GM19025 (cell line): ENCODE measurements around the gene TNFRSF14.

Experiments used
- ATAC-seq: cut with Tn5 transposase; IDR thresholded peaks from one replicate; pipeline ENCODE4 v1.9.1; 2021; ENCODE audit warnings: mild to moderate bottlenecking, low read depth, moderate library complexity; ENCODE audit not compliant: unreplicated experiment

TNFRSF14 gene

DNA sequence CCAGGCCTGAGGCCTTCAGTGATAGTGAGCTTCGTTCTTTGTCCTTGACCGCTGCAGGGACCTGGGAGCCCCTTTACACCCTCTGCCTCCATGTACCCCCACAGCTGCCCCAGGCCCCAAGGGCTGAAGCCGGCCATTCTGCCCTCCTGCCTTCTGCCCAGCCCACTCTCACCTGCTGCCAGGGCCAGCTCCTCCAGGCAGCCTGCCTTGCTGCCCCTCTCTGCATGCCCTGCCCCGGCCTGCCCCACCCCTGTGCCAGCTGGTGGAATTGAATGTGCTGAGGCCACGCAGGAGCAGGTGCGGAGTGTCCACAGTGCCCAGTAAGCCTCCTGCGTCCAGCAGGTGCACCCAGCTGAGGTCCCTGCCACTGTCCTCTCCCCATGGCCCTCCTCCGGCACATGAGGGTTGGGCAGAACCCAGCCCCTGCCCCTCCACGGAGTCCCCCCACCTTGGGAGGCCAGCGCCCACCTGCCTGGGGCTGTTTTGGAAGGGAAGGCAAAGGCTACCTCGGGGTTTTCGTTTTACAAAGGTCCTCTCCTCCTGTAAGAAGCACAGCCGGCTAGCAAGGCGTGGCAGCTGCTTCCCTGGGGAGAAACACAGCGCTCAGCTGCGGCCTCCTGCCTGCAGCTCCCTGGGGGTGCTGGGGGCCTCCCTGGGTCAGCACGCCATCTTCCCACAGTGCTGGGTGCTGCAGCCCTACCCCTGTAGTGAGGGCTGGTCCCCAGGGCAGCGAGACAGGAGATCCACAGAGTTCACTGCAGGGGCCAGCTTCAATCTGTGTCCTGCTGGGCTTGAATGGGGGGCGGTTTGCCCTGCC is 55.7 kb downstream of the TNFRSF14 start:
- ATAC-seq: no peak

- no peak for ATAC-seq
Measured at GRCh38 chr1:2612591-2613365, 56.6 kb downstream of the TNFRSF14 start.
